ENCODE results near the gene HSPB1.
"Not testable (repeated sequence)": the region's sequence is repeated elsewhere in the genome, so short reads cannot be mapped to it uniquely, and the experiment has no call there.

The HSPB1 gene

DNA sequence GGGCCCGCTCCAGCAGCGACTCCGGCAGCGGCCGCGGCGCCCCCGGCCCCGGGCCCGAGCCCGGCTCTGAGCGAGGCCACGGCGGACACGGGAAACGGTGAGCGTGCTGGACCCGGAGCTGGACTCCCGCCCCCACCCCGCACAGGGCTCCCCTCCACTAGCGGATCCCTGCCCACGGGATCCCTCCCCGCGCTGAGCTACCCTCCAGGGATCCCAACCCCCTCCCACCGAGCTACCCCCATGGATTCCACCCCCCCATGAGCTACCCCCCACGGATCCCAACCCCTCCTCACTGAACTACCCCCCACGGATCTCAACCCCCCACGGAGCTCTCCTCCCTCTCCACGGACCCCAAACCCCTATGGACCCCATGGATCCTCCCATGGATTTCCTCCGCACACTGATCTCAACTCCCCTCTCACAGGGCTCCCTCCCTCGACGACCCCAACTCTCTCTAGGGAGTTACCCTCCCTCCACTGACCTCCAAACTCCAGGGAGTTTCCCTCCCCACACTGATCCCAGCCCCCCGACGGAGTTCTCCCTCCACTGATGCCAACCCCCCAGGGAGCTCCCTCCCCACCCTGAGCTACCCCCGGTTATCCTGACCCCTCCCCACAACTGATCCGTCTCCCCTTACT is 20.6 kb upstream of the HSPB1 start:
- no peak for DNase-seq

DNA sequence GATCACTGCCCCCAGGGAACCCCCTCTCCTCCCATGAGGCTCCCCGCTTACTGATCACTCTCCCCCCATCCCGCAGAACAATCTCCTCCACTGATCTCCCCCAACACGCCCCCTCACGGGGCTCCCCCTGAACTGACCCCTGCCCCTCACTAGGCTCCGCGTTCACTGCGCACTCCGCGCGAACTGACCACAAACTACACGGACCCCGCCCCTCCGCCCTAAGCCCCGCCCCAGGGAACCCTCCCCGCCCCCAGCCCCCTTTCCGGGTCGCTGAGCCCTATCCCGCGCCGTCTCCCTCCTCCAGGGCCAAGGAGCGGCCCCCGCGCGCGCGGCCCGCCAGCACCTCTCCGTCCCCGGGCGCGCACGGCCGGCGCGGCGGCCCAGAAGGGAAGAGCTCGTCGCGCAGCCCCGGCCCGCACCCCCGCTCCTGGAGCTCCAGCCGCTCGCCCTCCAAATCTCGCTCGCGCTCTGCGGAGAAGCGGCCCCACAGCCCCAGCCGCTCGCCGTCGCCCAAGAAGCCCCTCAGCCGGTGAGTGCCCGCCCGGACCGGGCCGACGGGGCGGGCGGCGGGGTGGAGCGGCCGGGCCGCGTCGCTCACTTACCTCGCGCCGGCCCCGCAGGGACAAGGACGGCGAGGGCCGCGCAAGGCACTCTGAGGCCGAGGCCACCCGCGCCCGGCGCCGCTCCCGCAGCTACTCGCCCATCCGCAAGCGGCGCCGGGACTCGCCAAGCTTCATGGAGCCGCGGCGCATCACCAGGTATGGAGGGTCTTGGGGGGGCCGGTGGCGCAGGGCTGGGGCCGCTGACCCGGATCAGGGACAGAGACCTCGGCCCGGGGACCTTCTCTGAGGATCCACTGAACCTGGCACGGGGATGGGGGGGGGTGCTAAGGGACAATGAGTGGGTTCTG is 19.9 kb upstream of the HSPB1 start:
- DNase-seq = no peak

GRCh38 chr7:76283254-76284159 is 19.0 kb upstream of the HSPB1 start:
- no peak for DNase-seq

DNA sequence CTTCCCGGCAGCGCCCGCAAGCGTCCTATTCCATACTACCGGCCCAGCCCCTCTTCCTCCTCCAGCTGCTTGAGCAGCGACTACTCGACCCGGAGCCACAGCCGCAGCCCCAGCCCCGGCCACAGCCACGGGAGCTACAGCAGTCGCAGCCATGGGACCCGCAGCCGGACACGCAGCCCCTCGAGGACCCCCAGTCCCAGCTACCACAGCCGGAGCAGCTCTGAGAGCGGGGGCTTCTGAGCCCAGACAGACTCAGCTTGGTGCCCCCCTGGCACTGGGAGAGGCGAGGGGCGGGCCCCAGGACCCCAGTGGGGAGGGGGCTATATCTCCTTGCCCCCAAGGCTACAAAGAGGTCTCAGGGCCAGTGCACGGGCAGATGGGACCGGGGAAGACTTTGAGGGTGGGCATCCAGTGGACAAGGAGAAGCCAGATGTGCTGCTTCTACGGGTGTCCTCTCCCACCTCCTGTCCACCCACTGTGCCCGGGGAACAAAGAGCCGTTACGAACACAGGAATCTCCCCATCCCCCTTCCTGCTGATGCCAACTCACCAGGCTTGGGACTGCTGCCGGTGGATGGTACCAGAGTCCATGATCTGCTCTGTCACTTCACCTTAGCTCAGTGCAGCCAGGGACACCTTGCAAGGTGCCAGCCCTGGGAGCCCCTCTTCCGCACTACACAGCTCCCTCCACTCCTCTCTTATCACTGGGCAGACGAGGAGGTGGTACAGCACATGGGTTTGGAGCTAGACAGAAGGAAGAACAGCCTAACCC is 16.7 kb upstream of the HSPB1 start:
- DNase-seq = no peak

DNA sequence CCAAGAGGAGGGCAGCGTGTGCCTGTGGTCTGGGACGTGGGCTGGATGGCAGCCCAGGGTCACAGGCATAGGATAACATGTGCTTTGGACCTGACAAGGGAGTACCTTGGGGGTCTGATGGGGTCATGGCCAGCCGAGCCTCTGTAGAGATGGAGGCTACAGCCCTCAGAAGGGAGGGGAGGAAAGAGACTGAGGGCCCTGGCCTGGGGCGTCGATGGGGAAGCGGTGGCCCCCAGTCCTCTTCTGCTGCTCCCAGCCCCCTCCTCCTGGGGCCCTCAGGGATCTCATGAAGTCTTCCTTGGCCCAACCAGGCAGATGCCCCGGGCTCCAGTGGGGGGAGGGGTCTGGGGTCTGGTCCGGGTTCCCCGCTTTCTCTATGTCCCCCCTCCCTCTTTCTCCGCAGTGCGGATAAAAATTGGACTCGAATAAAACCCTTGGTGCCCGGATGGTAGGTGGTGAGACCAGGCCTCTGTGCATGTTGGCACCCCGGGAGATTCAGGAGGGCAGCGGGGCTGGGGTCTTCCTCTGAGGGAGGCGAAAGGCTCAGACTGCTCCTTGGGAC is 15.6 kb upstream of the HSPB1 start:
- DNase-seq = no peak

- DNase-seq = peak; percentile 50
Measured at GRCh38 chr7:76290847-76291350, 11.6 kb upstream of the HSPB1 start.

GRCh38 chr7:76291351-76292212 is 10.9 kb upstream of the HSPB1 start:
- peak; percentile 99 for DNase-seq

DNA sequence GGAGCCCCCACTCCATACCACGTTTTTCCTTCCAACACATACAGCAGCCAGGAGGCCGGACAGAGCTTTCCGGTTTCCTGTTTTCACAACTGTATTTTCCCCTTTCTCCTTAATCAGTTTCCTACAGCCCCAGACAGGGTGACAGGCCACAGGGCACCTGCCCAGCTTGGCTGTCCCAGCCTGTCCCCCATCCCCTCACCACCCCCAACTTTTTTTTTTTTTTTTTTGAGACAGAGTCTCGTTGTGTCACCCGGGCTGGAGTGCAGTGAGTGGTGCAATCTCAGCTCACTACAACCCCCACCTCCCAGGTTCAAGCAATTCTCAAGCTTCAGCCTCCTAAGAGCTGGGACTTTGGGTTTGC is 10.3 kb upstream of the HSPB1 start:
- DNase-seq = peak; percentile 48

- not testable (repeated sequence) for DNase-seq
Measured at GRCh38 chr7:76292911-76293310, 9.6 kb upstream of the HSPB1 start.

DNA sequence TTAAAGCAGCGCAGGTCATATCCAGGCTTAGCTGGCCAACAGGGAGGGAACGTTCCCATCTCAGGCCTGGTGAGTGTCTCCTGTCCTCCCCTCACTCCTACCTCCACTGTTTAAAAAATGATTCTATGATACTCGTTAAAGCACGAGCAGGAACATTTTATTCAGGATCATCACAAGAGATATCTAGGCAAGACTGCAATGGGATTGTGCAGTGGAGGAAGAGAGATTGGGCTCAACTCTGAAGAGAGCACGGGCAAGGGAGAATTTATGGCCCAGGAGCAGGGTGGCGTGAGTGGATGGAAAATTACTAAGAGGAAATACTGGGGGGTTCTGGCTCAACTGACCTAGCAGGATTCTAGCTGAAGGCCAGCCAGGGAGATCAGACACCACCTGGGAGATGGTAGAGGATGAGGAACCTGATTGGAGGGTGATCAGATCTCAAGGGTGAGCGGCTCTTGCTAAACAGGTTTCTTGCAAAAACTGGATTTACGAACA is 9.0 kb upstream of the HSPB1 start:
- no peak for DNase-seq

GRCh38 chr7:76294344-76295024 is 8.0 kb upstream of the HSPB1 start:
- peak; percentile 97 for DNase-seq

GRCh38 chr7:76296743-76297740 is 5.4 kb upstream of the HSPB1 start:
- DNase-seq = peak; percentile 81

DNA sequence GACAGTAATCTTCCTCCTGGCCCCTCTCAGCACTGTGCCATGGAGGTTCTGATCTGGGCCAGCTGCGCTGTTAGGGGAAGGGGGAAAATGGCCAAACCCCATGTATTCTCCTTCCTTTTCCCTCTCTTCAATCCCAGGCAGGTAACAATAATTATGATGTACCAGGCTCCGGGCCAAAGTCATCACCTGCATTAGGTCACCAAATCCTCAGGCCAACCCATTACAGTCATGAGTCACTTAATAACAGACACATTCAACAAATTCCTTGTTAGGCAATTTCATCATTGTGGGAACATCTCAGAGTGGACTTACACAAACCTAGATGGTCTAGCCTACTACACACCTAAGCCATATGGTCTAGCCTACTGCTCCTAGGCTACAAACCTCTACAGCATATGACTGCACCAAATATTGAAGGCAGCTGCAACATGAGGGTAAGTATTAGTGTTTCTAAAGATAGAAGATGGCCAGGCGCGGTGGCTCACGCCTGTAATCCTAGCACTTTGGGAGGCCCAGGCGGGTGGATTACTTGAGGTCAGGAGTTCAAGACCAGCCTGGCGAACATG is 2.2 kb upstream of the HSPB1 start:
- DNase-seq = peak; percentile 81

- no peak for DNase-seq
Measured at GRCh38 chr7:76301000-76301399, 1.5 kb upstream of the HSPB1 start.

DNA sequence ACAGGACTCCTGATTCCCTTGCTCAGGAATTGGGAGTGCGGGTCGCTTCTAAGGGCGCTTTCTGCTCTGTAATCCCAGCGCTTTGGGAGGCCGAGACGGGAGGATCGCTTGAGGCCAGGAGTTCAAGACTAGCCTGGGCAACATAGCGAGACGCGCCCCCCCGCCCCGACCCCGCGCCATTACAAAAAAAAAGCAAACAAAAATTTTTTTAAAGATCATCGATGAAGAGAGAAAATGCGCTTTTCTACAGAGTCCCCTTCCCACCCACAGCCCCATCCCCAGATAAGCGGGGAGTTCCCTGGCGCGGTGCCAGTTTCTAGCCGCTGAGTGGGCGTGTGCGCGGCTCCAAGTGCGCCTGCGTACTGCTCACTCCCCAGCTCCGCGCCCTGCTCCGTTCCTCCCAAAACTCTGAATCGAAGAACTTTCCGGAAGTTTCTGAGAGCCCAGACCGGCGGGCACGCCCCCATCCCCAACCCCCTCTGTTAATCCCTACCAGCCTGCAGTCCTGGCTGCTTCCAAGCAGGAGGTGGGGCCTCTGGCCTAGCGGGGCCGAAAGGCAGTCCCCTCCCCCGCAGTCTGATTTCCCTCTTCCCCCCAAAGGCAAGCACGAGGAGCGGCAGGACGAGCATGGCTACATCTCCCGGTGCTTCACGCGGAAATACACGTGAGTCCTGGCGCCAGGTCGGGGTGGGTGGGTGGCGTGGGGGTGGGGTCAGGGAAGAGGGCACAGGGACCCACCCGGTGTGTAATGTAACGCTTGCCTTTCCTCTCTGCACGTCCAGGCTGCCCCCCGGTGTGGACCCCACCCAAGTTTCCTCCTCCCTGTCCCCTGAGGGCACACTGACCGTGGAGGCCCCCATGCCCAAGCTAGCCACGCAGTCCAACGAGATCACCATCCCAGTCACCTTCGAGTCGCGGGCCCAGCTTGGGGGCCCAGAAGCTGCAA is 1.0 kb downstream of the HSPB1 start:
- DNase-seq = peak; percentile 96

- DNase-seq = no peak
Measured at GRCh38 chr7:76304888-76305375, 2.5 kb downstream of the HSPB1 start.

GRCh38 chr7:76308874-76309273 is 6.4 kb downstream of the HSPB1 start:
- not testable (repeated sequence) for DNase-seq

Measured in fibroblast of skin of right biceps (primary cell).